Stimulated activated CD4-positive, alpha-beta T cell treated with anti-CD3 and anti-CD28 coated beads, Interleukin-1b, Interleukin-23, amount 100 ng/mL, for 1 hour (primary cell): ENCODE results near the gene HDAC9.
"Not testable (repeated sequence)": the region's sequence is repeated elsewhere in the genome, so short reads cannot be mapped to it uniquely, and the experiment has no call there.

Experiments used
- DNase-seq, 2 donors: peaks; one replicate each; pipeline ENCODE4 v3.0.0-alpha.2; 2020; ENCODE audit warnings: low read depth in 2 of 2

HDAC9 gene

GRCh38 chr7:18896343-18896975, 400.9 kb downstream of the HDAC9 start:
- DNase-seq: no peak

- no peak for DNase-seq
Measured at GRCh38 chr7:18900236-18900635, 404.7 kb downstream of the HDAC9 start.

- DNase-seq: no peak
Measured at GRCh38 chr7:18900803-18901202, 405.3 kb downstream of the HDAC9 start.

GRCh38 chr7:18901351-18901750, 405.8 kb downstream of the HDAC9 start:
- no peak for DNase-seq

GRCh38 chr7:18901982-18902421, 406.5 kb downstream of the HDAC9 start:
- no peak for DNase-seq

- no peak for DNase-seq
Measured at GRCh38 chr7:18902892-18903291, 407.3 kb downstream of the HDAC9 start.

GRCh38 chr7:18903695-18904094, 408.1 kb downstream of the HDAC9 start:
- no peak for DNase-seq

GRCh38 chr7:18905316-18905943, 409.9 kb downstream of the HDAC9 start:
- DNase-seq: no peak

GRCh38 chr7:18906901-18907300, 411.4 kb downstream of the HDAC9 start:
- no peak for DNase-seq

GRCh38 chr7:18913106-18913505, 417.6 kb downstream of the HDAC9 start:
- no peak for DNase-seq

- DNase-seq: no peak
Measured at GRCh38 chr7:18916826-18917225, 421.3 kb downstream of the HDAC9 start.

GRCh38 chr7:18927134-18927533, 431.6 kb downstream of the HDAC9 start:
- DNase-seq: no peak

- no peak for DNase-seq
Measured at GRCh38 chr7:18936265-18936664, 440.7 kb downstream of the HDAC9 start.

- DNase-seq: no peak
Measured at GRCh38 chr7:18939771-18940592, 444.4 kb downstream of the HDAC9 start.

- DNase-seq: no peak
Measured at GRCh38 chr7:18940593-18941134, 445.1 kb downstream of the HDAC9 start.

GRCh38 chr7:18941207-18941606, 445.7 kb downstream of the HDAC9 start:
- DNase-seq: no peak

- DNase-seq: no peak
Measured at GRCh38 chr7:18948521-18948920, 453.0 kb downstream of the HDAC9 start.

GRCh38 chr7:18952846-18953245, 457.3 kb downstream of the HDAC9 start:
- DNase-seq: no peak

GRCh38 chr7:18958627-18959026, 463.1 kb downstream of the HDAC9 start:
- DNase-seq: no peak

- no peak for DNase-seq
Measured at GRCh38 chr7:18960725-18961124, 465.2 kb downstream of the HDAC9 start.

- DNase-seq: no peak
Measured at GRCh38 chr7:18962031-18962430, 466.5 kb downstream of the HDAC9 start.

- no peak for DNase-seq
Measured at GRCh38 chr7:18965657-18966056, 470.1 kb downstream of the HDAC9 start.

GRCh38 chr7:18967755-18968154, 472.2 kb downstream of the HDAC9 start:
- DNase-seq: not testable (repeated sequence)
